Testis (tissue), 3 donors: ENCODE results near the gene COMMD3. TPM values are rescaled to one million over a fixed set of nuclear protein-coding genes. Genes with fewer than 3 reads are reported as not detected.
"Not testable (repeated sequence)": the region's sequence is repeated elsewhere in the genome, so short reads cannot be mapped to it uniquely, and the experiment has no call there.

Source experiments
- DNase-seq: peaks from one replicate; pipeline ENCODE4 v3.0.0-alpha.2; 2019
- H3K27ac ChIP-seq, 2 donors: fragments of 200-600 bp; sonication (generic); one replicate each; pipeline ENCODE4 v1.5.1; 2019
- H3K27me3 ChIP-seq: fragments of 200-600 bp; sonication (generic); one replicate; pipeline ENCODE4 v1.5.1; 2019
- H3K36me3 ChIP-seq: fragments of 200-600 bp; sonication (generic); one replicate; pipeline ENCODE4 v1.5.1; 2017; ENCODE audit warnings: low read depth; ENCODE audit errors: missing control alignments
- H3K4me1 ChIP-seq: fragments of 200-600 bp; sonication (generic); one replicate; pipeline ENCODE4 v1.5.1; 2019
- H3K4me3 ChIP-seq, 2 donors: fragments of 200-600 bp; sonication (generic); one replicate each; pipeline ENCODE4 v1.5.1; 2017 to 2019
- H3K9me3 ChIP-seq: fragments of 200-600 bp; sonication (generic); one replicate; pipeline ENCODE4 v1.5.1; 2017
- POLR2A ChIP-seq: fragments of 450-650 bp; IDR thresholded peaks from one replicate; pipeline ENCODE4 v1.6.1; 2017; ENCODE audit warnings: antibody characterized with exemption, mild to moderate bottlenecking, moderate library complexity
- WGBS, 2 donors: methylation state at CpG; one replicate each; pipeline ENCODE4 v1.1.5; 2018; 5-methylcytosine and 5-hydroxymethylcytosine counted together
- intact Hi-C: fragments of 100-400 bp; cut with DNase I; formaldehyde crosslinking; loops from one replicate; pipeline ENCODE4 v1.15.1; 2023; ENCODE audit warnings: low total_unique reads
- polyA plus RNA-seq: library from polyadenylated mRNA; stranded (reverse); fragments of 350-450 nt; fragmentation: Illumina TruSeq; extraction: RNeasy Lipid Tissue Mini Kit (QIAGEN cat#74804); gene quantifications from one replicate; pipeline ENCODE4 v1.2.3, GENCODE V29; 2014; ENCODE audit warnings: low read depth, low replicate concordance; ENCODE audit not compliant: insufficient read depth
- total RNA-seq, 2 donors: library from RNA; depleted of rRNA; stranded (reverse); fragments of >200 nt; gene quantifications; one replicate each; pipeline ENCODE4 v1.2.3, GENCODE V29; 2016
- TF ChIP-seq, protein P1 (sequence below), 3 experiments: fragments of 450-650 bp in 2 of 3; fragments of 200-600 bp in 1 of 3; sonication (generic) in 1 of 3; IDR thresholded peaks; one replicate each; pipeline ENCODE4 v1.5.1; 2016 to 2019; ENCODE audit warnings: antibody characterized with exemption in 3 of 3, mild to moderate bottlenecking in 2 of 3, moderate library complexity in 1 of 3

Gene COMMD3
- total and polyA plus RNA-seq, 3 donors from 2014 or later = 40.6 to 70.2 (median 42.5) TPM

GRCh38 chr10:22303461-22303860 is 12.7 kb upstream of the COMMD3 start:
- H3K36me3 ChIP-seq = no peaks in the 10 kb centered on the region
- TF ChIP-seq POLR2A = no peak
- TF ChIP-seq, protein P1, sequence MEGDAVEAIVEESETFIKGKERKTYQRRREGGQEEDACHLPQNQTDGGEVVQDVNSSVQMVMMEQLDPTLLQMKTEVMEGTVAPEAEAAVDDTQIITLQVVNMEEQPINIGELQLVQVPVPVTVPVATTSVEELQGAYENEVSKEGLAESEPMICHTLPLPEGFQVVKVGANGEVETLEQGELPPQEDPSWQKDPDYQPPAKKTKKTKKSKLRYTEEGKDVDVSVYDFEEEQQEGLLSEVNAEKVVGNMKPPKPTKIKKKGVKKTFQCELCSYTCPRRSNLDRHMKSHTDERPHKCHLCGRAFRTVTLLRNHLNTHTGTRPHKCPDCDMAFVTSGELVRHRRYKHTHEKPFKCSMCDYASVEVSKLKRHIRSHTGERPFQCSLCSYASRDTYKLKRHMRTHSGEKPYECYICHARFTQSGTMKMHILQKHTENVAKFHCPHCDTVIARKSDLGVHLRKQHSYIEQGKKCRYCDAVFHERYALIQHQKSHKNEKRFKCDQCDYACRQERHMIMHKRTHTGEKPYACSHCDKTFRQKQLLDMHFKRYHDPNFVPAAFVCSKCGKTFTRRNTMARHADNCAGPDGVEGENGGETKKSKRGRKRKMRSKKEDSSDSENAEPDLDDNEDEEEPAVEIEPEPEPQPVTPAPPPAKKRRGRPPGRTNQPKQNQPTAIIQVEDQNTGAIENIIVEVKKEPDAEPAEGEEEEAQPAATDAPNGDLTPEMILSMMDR (IDR thresholded peaks at IDR 0.05) = no peak
- no peak overlapping the region for H3K27ac ChIP-seq
- DNase-seq = no peak
- 77 to 91% methylated on average over 3 of the region's 3 CpGs for WGBS, 2 donors
- intact Hi-C loops = no loop called here
- no peaks in the 10 kb centered on the region for H3K9me3 ChIP-seq
- no peak overlapping the region for H3K4me3 ChIP-seq
- H3K27me3 ChIP-seq = no peaks in the 10 kb centered on the region
- no peaks in the 10 kb centered on the region for H3K4me1 ChIP-seq

- Histone ChIP-seq H3K27ac (no peak overlapping the region), H3K4me1 (no peaks in the 10 kb centered on the region), H3K36me3 (no peaks in the 10 kb centered on the region), H3K4me3 (no peak overlapping the region), H3K9me3 (no peaks in the 10 kb centered on the region), H3K27me3 (no peaks in the 10 kb centered on the region)
- no peak for DNase-seq
- WGBS, 2 donors = 82 to 88% methylated on average over 2 of the region's 2 CpGs
- intact Hi-C loops = no loop called here
- no peak for TF ChIP-seq POLR2A
- TF ChIP-seq, protein P1 (IDR thresholded peaks at IDR 0.05) = no peak
Observed at GRCh38 chr10:22305721-22306120, 10.5 kb upstream of the COMMD3 start.

- Histone ChIP-seq H3K4me3 (no peak overlapping the region), H3K36me3 (no peaks in the 10 kb centered on the region), H3K27ac (no peak overlapping the region), H3K4me1 (no peaks in the 10 kb centered on the region), H3K9me3 (no peaks in the 10 kb centered on the region), H3K27me3 (no peaks in the 10 kb centered on the region)
- DNase-seq = no peak
- WGBS, 2 donors = 80 to 85% methylated on average over 2 of the region's 2 CpGs
- intact Hi-C loops = no loop called here
- TF ChIP-seq POLR2A = no peak
- TF ChIP-seq, protein P1 (IDR thresholded peaks at IDR 0.05) = no peak
Observed at GRCh38 chr10:22308390-22308789, 7.8 kb upstream of the COMMD3 start.

DNA sequence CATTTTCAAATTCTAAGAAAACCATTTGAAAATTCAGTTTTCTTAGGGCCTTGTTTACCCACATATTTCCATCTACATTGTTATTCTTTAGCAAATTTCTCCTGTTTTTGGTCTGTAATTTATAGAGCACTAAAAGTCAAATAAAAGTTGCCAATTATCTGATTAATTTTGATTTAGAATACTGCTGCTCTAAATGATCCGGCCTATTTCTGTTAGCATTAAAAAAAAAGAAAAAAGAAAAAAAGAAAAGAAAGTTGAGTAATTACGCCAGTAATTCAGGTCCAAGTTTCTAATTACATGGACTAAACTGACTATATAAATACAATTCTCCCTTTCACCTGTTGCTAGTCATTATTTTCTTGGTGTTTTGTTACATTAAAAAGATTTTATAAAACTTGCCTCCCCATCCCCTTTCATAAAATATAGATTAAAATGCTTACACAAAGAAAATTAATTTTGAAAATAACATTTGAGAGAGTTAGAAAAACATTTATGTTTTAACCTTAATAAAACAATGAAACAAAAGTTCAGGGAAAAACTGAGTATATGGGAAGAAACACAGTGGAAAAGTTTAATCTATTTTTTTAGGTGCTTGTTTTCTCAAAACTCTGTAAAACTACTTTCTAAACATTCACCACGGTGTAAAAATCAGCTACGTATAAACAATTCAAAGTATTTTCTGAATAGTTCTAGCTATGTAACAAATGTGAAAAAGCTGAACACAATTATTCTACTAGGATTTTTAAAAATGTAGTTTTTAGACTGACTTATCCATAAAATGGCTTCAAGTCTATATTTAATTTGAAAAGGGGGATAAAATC is 6.8 kb upstream of the COMMD3 start:
- DNase-seq = no peak
- H3K9me3 ChIP-seq = no peaks in the 10 kb centered on the region
- H3K4me3 ChIP-seq = no peak overlapping the region
- H3K27ac ChIP-seq = no peak overlapping the region
- H3K27me3 ChIP-seq = no peaks in the 10 kb centered on the region
- 97% methylated on average over 4 of the region's 4 CpGs for WGBS, 2 donors
- no peaks in the 10 kb centered on the region for H3K36me3 ChIP-seq
- no peaks in the 10 kb centered on the region for H3K4me1 ChIP-seq
- TF ChIP-seq POLR2A = no peak
- TF ChIP-seq, protein P1 (IDR thresholded peaks at IDR 0.05) = no peak
- intact Hi-C loops = no loop called here

DNA sequence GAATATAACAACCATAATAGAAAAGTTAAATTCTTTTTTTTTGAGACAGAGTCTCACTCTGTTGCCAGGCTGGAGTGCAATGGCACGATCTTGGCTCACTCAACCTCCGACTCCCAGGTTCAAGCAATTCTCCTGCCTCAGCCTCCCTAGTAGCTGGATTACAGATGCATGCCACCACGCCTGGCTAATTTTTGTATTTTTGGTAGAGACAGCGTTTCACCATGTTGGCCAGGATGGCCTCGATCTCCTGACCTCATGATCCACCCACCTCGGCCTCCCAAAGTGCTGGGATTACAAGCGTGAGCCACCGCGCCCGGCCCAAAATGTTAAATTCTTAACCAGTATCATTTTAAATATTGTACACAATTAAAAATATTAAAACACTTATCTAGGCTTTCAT is 6.2 kb upstream of the COMMD3 start:
- H3K27ac ChIP-seq, intact Hi-C loops, H3K9me3 ChIP-seq, H3K4me1 ChIP-seq, H3K27me3 ChIP-seq, DNase-seq, H3K36me3 ChIP-seq, H3K4me3 ChIP-seq: not testable (repeated sequence)
- WGBS, 2 donors = 96 to 98% methylated on average over 10 of the region's 10 CpGs
